Stomach smooth muscle (tissue), 2 donors: ENCODE measurements around the gene RFLNA.
"Not testable (repeated sequence)": the region's sequence is repeated elsewhere in the genome, so short reads cannot be mapped to it uniquely, and the experiment has no call there.

Experiments
- H3K27ac ChIP-seq: one replicate; pipeline ENCODE4 v1.7.0; 2013; ENCODE audit warnings: mild to moderate bottlenecking, low read length, inconsistent platforms
- H3K27me3 ChIP-seq, 2 donors: one replicate each; pipeline ENCODE4 v1.7.0; 2013; ENCODE audit warnings: low read length in 2 of 2; ENCODE audit not compliant: insufficient read depth in 2 of 2, control insufficient read depth in 1 of 2
- H3K36me3 ChIP-seq, 2 donors: one replicate each; pipeline ENCODE4 v1.7.0; 2013; ENCODE audit warnings: low read length in 2 of 2; ENCODE audit not compliant: control insufficient read depth in 2 of 2, insufficient read depth in 2 of 2
- H3K4me1 ChIP-seq: one replicate; pipeline ENCODE4 v1.7.0; 2013; ENCODE audit warnings: low read length; ENCODE audit not compliant: control insufficient read depth, insufficient read depth
- H3K4me3 ChIP-seq, 2 donors: one replicate each; pipeline ENCODE4 v1.7.0; 2013; ENCODE audit warnings: low read length in 2 of 2
- H3K9ac ChIP-seq, 2 donors: one replicate each; pipeline ENCODE4 v1.7.0; 2013; ENCODE audit warnings: low read length in 2 of 2, mild to moderate bottlenecking in 1 of 2
- H3K9me3 ChIP-seq, 2 donors: one replicate each; pipeline ENCODE4 v1.7.0; 2013; ENCODE audit warnings: low read length in 2 of 2; ENCODE audit not compliant: control insufficient read depth in 2 of 2
- donor health status: healthy.
- donor health status: Pancreatic carcinoma.

The RFLNA gene

GRCh38 chr12:124297389-124297788, 2.5 kb downstream of the RFLNA start:
- Histone ChIP-seq H3K27me3 (peaks cover 17 to 18% of the 10 kb centered on the region in 2 donors), H3K27ac (no peak overlapping the region), H3K9ac (no peak overlapping the region), H3K4me3 (no peak overlapping the region), H3K4me1 (peaks cover 11% of the 10 kb centered on the region), H3K9me3 (no peaks in the 10 kb centered on the region), H3K36me3 (no peaks in the 10 kb centered on the region)

DNA sequence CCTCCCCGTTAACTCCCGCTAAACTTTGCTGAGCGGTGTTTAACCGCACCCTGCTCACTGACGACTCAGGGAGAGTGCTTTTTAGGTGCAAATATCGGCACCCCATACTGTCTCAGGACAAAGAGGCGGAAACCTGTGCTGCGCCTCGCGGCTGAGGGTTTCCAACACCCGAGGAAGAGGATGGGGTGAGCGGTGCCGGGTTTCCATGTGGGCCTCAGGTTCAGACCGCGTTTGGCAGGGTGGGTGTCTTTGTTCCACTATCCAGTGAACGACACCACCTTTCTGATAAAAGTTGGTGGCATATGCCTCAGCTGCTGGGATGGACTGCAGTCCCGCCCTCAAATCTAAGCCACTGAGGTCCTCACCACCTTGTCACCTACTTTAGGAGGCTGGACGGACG, 3.0 kb downstream of the RFLNA start:
- peaks cover 11% of the 10 kb centered on the region for H3K4me1 ChIP-seq
- no peaks in the 10 kb centered on the region for H3K9me3 ChIP-seq
- H3K27me3 ChIP-seq, result peaks cover 17 to 18% of the 10 kb centered on the region in 2 donors
- H3K36me3 ChIP-seq, result no peaks in the 10 kb centered on the region
- H3K4me3 ChIP-seq, result no peak overlapping the region
- no peak overlapping the region for H3K9ac ChIP-seq
- no peak overlapping the region for H3K27ac ChIP-seq

DNA sequence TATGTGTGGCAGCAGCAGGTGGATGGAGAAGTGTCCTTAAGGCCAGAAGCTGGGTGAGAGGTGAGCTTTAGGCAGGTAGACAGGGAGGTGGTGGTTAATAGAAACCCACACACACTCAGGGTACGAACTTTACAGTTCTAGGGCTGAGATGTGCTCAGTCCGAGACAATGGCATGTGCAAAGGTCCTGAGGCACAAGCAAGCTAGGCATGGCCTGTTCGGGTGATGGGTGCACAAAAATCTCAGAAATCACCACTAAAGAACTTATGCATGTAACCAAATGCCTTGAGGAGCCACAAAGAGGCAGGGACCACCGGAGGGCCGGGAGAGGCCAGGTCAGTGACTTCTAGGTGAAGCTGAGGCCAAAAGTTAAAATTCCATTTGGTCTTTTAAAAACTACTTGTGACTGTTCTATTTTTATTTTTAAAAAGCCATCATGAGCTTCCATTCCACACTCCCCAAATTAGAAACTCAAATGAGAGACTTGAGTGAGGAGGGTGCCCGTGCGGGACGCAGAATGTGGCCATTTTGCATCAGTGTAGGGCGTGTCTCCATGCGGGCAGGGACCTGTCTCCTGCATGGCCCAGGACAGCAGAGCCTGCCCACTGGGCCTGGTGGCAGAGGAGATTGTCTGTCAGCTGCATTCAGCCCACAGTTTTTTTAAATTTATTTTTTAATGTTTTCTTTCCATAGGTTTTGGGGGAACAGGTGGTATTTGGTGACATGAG, 4.0 kb downstream of the RFLNA start:
- no peaks in the 10 kb centered on the region for H3K9me3 ChIP-seq
- H3K9ac ChIP-seq, result no peak overlapping the region
- H3K4me3 ChIP-seq, result no peak overlapping the region
- peaks cover 17 to 18% of the 10 kb centered on the region in 2 donors for H3K27me3 ChIP-seq
- H3K4me1 ChIP-seq, result peaks cover 11% of the 10 kb centered on the region
- no peaks in the 10 kb centered on the region for H3K36me3 ChIP-seq
- H3K27ac ChIP-seq, result no peak overlapping the region

DNA sequence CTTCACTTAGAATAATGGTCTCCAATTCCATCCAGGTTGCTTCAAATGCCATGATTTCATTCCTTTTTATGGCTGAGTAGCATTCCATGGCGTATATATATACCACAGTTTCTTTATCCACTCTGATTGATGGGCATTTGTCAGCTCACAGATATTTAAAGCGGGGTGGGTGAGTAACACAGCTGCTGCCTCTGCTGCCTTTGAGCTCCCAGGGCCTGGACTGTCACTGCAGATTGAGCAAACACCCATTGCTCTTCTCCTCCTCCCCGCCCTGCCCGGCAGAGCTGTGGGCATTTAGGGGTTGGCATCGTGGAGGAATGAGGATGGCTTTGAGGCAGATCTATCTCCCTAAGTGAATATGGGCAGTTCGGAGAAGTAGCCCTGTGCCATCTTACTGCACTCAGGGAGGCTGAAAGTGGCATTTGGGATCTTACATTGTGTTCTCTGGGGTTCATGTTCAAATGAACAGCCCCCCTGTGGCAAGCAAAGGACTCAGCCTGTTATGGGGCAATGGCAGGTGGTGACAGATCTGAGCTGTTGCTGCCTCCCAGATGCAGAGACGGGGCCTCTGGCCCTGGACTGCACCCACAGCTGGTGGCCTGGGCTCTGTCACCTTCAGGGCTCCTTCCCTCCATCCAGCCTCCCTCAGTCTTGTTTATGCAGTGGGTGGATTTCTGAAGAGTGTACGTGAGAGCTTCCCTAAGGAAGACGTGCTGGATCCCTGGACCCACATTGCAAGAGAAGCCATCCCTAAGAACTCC, 4.9 kb downstream of the RFLNA start:
- Histone ChIP-seq H3K9me3 (no peaks in the 10 kb centered on the region), H3K27me3 (peaks cover 17 to 18% of the 10 kb centered on the region in 2 donors), H3K4me3 (no peak overlapping the region), H3K36me3 (no peaks in the 10 kb centered on the region), H3K4me1 (peaks cover 9% of the 10 kb centered on the region), H3K9ac (no peak overlapping the region), H3K27ac (no peak overlapping the region)

GRCh38 chr12:124300657-124301056, 5.8 kb downstream of the RFLNA start:
- not testable (repeated sequence) for H3K4me1 ChIP-seq, H3K4me3 ChIP-seq, H3K9ac ChIP-seq, H3K36me3 ChIP-seq, H3K9me3 ChIP-seq, H3K27ac ChIP-seq
- H3K27me3 ChIP-seq, result peaks cover 17 to 18% of the 10 kb centered on the region in 2 donors

DNA sequence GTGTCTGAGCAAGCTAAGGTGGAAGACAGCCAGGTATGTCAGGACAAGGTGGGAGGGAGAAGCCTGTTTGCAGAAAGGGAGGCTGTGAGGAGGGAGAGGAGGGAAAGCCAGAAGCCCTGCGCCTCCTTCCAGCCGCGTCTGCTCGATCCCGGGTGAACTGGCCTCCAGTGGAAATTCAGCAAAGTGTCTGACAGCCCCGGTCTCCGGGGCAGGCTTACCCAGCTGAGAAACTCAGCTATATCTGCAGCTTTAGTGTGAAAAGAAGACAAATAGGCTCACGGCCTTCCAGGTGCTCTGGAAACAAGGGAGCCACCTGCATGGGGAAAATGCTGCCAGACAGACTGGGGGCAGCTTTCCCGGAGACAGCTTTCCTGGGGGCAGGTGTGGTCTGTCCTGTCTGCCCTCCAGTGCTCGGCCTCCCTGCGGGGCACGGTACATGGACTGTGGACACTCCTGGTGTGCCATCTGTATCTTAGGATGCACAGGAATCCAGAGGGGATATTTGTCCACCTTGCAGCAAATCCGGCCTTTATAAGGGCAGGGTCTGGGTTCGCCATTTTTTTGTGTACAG, 6.3 kb downstream of the RFLNA start:
- H3K4me1 ChIP-seq, result peaks cover 1% of the 10 kb centered on the region
- H3K27me3 ChIP-seq, result peaks cover 16 to 17% of the 10 kb centered on the region in 2 donors
- H3K36me3 ChIP-seq, result no peaks in the 10 kb centered on the region
- peaks cover 0 to 2% of the 10 kb centered on the region in 2 donors for H3K9me3 ChIP-seq
- H3K9ac ChIP-seq, result no peak overlapping the region
- no peak overlapping the region for H3K27ac ChIP-seq
- H3K4me3 ChIP-seq, result no peak overlapping the region

GRCh38 chr12:124302241-124302806, 7.4 kb downstream of the RFLNA start:
- Histone ChIP-seq H3K4me1 (no peaks in the 10 kb centered on the region), H3K27me3 (peaks cover 8 to 9% of the 10 kb centered on the region in 2 donors), H3K9me3 (peaks cover 0 to 2% of the 10 kb centered on the region in 2 donors), H3K4me3 (no peak overlapping the region), H3K36me3 (no peaks in the 10 kb centered on the region), H3K9ac (no peak overlapping the region), H3K27ac (no peak overlapping the region)

DNA sequence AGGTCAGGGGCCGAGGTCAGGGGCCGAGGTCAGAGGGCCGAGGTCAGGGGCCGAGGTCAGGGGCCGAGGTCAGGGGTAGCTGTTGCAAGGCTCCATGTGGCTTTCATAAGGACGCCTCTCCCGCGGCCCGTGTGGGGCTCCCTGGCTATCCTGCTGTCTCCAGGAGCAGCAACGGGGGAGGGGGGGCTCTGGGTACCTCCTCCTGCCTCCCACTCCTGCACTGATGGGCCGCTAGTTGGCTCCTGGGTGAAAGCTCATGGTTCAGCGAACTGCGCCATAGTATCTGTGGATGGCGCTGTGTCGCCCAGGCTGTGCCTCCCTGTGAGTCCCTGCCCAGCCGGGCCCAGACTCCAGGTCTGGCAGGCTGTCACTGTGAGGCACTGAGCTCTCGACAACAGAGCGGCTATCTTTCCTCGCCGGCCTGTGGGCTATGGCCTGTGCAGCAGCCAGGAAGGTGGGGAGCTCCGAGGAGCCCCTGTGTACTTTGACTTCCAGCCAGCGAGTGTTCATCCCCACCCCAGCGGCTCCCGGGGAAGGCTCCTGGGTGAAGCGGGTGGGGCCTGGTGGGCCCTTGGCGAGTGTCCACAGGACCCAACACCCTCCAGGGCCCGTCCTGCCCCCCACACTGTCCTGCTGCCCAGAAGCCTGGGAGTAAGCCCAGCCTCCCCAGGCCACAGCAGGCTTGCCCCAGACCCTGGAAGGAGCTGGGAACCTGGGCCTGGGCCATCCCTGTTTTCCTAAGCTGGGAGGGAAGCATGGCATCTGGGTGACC, 8.1 kb downstream of the RFLNA start:
- Histone ChIP-seq H3K27me3 (peaks cover 6% of the 10 kb centered on the region in 2 donors), H3K27ac (no peak overlapping the region), H3K36me3 (no peaks in the 10 kb centered on the region), H3K9me3 (peaks cover 0 to 2% of the 10 kb centered on the region in 2 donors), H3K9ac (no peak overlapping the region), H3K4me1 (no peaks in the 10 kb centered on the region), H3K4me3 (no peak overlapping the region)

- no peaks in the 10 kb centered on the region for H3K4me1 ChIP-seq
Measured at GRCh38 chr12:124303579-124304313, 8.9 kb downstream of the RFLNA start.

More at GRCh38 chr12:124303579-124304313, 8.9 kb downstream of the RFLNA start:
- Histone ChIP-seq H3K9me3 (peaks cover 0 to 2% of the 10 kb centered on the region in 2 donors), H3K27me3 (peaks cover under 1 to 2% of the 10 kb centered on the region in 2 donors), H3K36me3 (no peaks in the 10 kb centered on the region), H3K27ac (no peak overlapping the region), H3K9ac (no peak overlapping the region), H3K4me3 (no peak overlapping the region)
